Measurements from ENCODE around the gene TRIM36. TPM values are rescaled to one million over a fixed set of nuclear protein-coding genes. Genes with fewer than 3 reads are reported as not detected.

Gene TRIM36
- total and polyA plus RNA-seq, 2 of the 8 experiments (the other 6 are each of a cell fraction or from before 2014, with no cell fraction given): 8.5 to 14.1 TPM

DNA sequence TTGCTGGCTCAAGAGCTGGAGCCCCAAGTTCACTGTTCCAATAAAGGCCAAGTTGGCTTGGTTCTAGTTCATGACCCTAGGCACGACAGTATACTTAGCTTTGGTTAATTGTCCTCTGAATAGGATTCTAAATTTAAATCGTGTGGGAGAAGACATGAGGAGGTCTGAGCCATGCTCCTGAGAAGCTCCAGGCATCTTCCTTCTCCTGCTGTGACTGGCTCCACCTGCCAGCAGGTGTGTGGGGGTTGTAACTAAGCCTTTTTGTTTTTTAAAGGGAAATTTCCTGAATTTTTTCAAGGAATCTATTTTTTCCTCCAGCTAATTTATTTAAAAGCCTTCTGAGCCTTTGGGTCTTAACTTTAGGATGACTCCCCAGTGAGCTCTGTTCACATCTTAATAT, 20.2 kb upstream of the TRIM36 start (continued):
- no peak for TF ChIP-seq HDAC2 (IDR thresholded peaks at IDR 0.05; ENCODE audit: borderline replicate concordance in 1 of 2, low read depth in 2 of 2, low read length in 2 of 2)
- TF ChIP-seq NANOG (IDR thresholded peaks at IDR 0.05; ENCODE audit: insufficient read depth, low read depth, low read length, poor library complexity, severe bottlenecking): no peak
- no peak for TF ChIP-seq SP1 (IDR thresholded peaks at IDR 0.05; ENCODE audit: low read depth, low read length)
- no peak for TF ChIP-seq SIX5 (IDR thresholded peaks at IDR 0.05; ENCODE audit: low read depth, low read length)
- TF ChIP-seq, protein P1, sequence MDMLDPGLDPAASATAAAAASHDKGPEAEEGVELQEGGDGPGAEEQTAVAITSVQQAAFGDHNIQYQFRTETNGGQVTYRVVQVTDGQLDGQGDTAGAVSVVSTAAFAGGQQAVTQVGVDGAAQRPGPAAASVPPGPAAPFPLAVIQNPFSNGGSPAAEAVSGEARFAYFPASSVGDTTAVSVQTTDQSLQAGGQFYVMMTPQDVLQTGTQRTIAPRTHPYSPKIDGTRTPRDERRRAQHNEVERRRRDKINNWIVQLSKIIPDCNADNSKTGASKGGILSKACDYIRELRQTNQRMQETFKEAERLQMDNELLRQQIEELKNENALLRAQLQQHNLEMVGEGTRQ (IDR thresholded peaks at IDR 0.05; ENCODE audit: low read length): no peak
- no peak for TF ChIP-seq SIRT6 (IDR thresholded peaks at IDR 0.05; ENCODE audit: low read length)
